ENCODE data around the gene RNLS. TPM values are rescaled to one million over a fixed set of nuclear protein-coding genes. Genes with fewer than 3 reads are reported as not detected.

The RNLS gene
- total RNA-seq, 1 donor from 2014 or later, result 3.7 TPM

DNA sequence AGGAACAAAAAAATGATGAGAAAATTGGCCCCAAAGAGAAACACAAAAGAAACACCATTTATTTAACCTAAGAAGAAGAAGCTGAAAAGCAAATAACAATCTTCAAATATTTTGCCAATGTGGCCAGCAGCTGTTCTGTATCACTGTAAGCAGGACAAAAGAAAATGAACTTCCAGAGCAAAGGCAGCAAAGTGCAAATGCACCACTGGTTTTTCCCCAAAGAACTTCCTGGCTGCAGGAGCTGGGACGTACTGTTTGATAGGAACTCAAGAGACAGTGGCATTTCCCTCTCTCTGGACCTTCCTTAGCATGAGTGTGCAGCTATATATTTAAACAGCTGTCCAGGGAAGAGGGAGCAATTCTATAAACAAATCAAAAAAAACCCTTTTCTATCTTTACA is 60.4 kb downstream of the RNLS start:
- intact Hi-C loops (cut with DNase I), result no loop called here
- H3K27me3 ChIP-seq, result no peaks in the 10 kb centered on the region
- ATAC-seq, result no peak
- no peak for DNase-seq
- no peak overlapping the region for H3K27ac ChIP-seq
- no peaks in the 10 kb centered on the region for H3K4me1 ChIP-seq
- TF ChIP-seq CTCF (IDR thresholded peaks at IDR 0.05), result no peak
- H3K36me3 ChIP-seq, result no peaks in the 10 kb centered on the region
- H3K9me3 ChIP-seq, result no peaks in the 10 kb centered on the region
- no peak overlapping the region for H3K4me3 ChIP-seq

DNA sequence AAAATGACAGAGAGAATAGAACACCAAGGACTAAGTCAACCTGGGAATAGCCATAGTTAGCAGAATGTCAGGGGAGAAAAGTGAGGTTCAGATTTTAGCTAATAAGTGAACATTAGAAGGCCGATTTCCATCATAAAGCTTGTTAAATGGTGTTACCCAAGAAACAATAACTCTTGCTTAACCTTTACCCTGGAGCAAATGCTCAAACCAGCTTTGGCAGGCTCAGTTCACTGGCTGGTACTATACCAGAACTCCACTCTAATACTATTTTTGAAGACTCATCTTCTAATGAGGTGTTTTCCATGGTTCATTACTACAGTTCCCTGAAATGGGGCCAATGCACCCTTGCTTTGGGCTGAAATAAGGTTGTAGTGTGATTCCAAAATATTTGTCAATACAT is 61.3 kb downstream of the RNLS start:
- intact Hi-C loops (cut with DNase I), result no loop called here
- ATAC-seq, result no peak

GRCh38 chr10:88515235-88515634 is 67.9 kb downstream of the RNLS start:
- ATAC-seq, result no peak
- intact Hi-C loops (cut with DNase I), result no loop called here
- Histone ChIP-seq H3K27me3 (no peaks in the 10 kb centered on the region), H3K27ac (no peak overlapping the region), H3K4me1 (no peaks in the 10 kb centered on the region), H3K9me3 (no peaks in the 10 kb centered on the region), H3K4me3 (no peak overlapping the region), H3K36me3 (no peaks in the 10 kb centered on the region)
- no peak for DNase-seq
- TF ChIP-seq CTCF (IDR thresholded peaks at IDR 0.05), result no peak

More for the DNA sequence above, 61.3 kb downstream of the RNLS start:
- no peaks in the 10 kb centered on the region for H3K9me3 ChIP-seq
- H3K4me3 ChIP-seq, result no peak overlapping the region
- H3K4me1 ChIP-seq, result no peaks in the 10 kb centered on the region
- no peak for TF ChIP-seq CTCF (IDR thresholded peaks at IDR 0.05)
- H3K27ac ChIP-seq, result no peak overlapping the region
- DNase-seq, result no peak
- no peaks in the 10 kb centered on the region for H3K36me3 ChIP-seq
- H3K27me3 ChIP-seq, result no peaks in the 10 kb centered on the region

DNA sequence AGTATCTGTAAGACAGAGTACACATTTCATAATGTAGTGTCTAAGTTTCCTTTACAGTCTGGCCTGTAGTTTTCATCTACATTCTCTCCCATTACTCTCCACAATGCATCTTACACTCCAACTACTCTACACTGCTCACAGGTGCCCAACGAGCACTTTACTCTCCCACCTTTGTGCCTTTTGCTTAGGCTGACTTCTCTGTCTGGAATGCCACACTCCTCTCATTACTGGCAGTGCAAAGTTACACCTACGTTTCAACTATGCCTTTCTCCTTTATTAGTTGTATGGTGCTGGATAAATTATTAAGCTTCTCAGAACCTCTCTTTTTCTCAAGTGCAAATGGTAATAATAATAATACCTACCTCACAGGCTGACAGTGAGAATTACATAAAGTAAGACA is 70.5 kb downstream of the RNLS start:
- TF ChIP-seq CTCF (IDR thresholded peaks at IDR 0.05), result no peak
- H3K4me3 ChIP-seq, result no peak overlapping the region
- no peaks in the 10 kb centered on the region for H3K9me3 ChIP-seq
- no peaks in the 10 kb centered on the region for H3K4me1 ChIP-seq
- intact Hi-C loops (cut with DNase I), result no loop called here
- no peak overlapping the region for H3K27ac ChIP-seq
- DNase-seq (no peak), ATAC-seq (peak; percentile 82)
- no peaks in the 10 kb centered on the region for H3K36me3 ChIP-seq
- H3K27me3 ChIP-seq, result no peaks in the 10 kb centered on the region

GRCh38 chr10:88508796-88509195 is 74.3 kb downstream of the RNLS start:
- Histone ChIP-seq H3K9me3 (no peaks in the 10 kb centered on the region), H3K27ac (no peak overlapping the region), H3K4me3 (no peak overlapping the region), H3K36me3 (no peaks in the 10 kb centered on the region), H3K27me3 (no peaks in the 10 kb centered on the region), H3K4me1 (no peaks in the 10 kb centered on the region)
- TF ChIP-seq CTCF (IDR thresholded peaks at IDR 0.05), result no peak
- no peak for ATAC-seq
- intact Hi-C loops (cut with DNase I), result no loop called here
- DNase-seq, result no peak

- DNase-seq, result no peak
Observed at GRCh38 chr10:88507826-88508453, 75.2 kb downstream of the RNLS start.

More at GRCh38 chr10:88507826-88508453, 75.2 kb downstream of the RNLS start:
- Histone ChIP-seq H3K4me3 (no peak overlapping the region), H3K4me1 (no peaks in the 10 kb centered on the region), H3K27me3 (no peaks in the 10 kb centered on the region), H3K36me3 (no peaks in the 10 kb centered on the region), H3K27ac (no peak overlapping the region), H3K9me3 (no peaks in the 10 kb centered on the region)
- intact Hi-C loops (cut with DNase I), result no loop called here
- no peak for ATAC-seq
- no peak for TF ChIP-seq CTCF (IDR thresholded peaks at IDR 0.05)
